HG02852 (cell line): ENCODE data around the gene IDH3A.

Experiments used
- ATAC-seq: cut with Tn5 transposase; IDR thresholded peaks from one replicate; pipeline ENCODE4 v1.9.1; 2021; ENCODE audit warnings: mild to moderate bottlenecking, moderate library complexity; ENCODE audit not compliant: unreplicated experiment

IDH3A gene

DNA sequence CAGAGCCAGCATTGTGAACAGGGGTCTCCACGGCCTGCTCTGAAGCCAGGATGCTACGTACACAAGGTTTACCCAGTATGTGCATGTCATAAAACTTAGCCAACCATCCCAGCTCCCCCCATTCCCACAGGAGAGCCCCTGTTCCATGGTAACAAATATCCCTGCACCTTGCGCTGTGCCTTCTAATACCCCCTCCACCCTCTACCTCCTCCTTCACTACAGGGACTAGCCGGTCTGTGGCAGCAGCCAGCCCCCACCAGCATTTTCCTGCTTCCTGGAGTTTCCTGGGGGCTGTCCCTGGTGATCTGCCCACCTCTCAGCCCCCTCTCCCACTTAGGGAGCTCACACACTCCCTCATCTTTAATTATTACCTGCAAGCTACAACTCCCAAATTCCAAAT is 64.8 kb downstream of the IDH3A start:
- no peak for ATAC-seq

DNA sequence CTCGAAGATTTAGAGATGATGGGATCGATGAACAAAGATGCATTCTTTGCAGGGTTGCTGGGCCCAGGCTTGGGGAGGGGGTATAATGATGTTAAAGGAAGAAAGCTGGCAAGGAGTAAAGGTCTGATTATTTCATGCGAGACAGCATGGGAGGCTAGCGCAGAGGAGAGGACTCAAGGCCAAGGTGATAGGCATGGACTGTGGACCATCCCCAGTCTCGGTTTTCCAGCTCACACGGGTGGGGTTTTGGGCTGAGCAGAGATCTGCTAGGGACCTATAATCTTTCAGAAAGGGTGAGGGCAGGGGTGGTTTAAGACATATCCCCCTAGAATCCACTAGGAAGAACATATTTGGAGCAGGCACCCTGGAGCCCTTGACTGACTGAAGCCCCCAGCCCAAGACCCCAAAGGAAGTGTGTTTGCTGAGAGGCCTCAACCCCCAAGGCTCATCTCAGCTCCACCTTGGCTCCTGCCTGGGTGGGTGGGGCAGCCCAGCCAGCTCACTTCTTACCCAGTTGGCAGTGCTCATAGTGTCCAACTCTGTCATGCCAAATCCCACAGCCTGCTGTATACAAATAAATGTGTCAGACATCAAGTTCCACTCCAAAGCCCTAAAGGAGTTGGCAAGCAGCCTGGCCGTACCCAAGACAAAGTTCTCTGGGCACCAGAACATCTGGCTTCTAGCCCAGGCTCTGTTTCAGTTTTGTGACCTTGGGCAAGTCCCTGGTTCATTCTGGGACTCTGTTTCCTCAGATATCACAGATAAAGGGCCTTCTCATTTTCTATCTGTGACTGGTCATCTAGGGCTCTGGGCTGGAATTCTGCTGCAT is 67.3 kb downstream of the IDH3A start:
- no peak for ATAC-seq

DNA sequence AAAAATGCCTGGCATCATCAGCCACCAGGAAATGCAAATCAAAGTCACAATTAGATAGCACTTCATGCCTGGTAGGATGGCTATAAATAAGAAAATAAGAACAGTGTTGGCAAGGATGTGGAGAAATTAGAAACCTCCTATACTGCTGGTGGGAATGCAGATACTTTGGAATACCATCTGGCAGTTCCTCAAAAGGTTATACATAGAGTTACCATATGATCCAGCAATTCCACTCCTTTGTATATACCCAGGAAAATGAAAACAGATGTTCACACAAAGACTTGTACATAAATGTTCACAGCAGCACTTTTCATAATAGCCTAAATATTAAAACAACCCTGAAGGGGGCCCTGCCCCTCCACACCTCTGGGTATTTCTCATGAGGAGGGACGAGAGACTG is 71.6 kb downstream of the IDH3A start:
- no peak for ATAC-seq
